Measurements from ENCODE around the gene FAM149A. TPM values are rescaled to one million over a fixed set of nuclear protein-coding genes. Genes with fewer than 3 reads are reported as not detected.
A peak's percentile ranks its signal among the peaks of the same experiment; 100 is the strongest.

The FAM149A gene
- total and polyA plus RNA-seq, 8 donors, result 11.9 to 31.4 (median 20.6) TPM

DNA sequence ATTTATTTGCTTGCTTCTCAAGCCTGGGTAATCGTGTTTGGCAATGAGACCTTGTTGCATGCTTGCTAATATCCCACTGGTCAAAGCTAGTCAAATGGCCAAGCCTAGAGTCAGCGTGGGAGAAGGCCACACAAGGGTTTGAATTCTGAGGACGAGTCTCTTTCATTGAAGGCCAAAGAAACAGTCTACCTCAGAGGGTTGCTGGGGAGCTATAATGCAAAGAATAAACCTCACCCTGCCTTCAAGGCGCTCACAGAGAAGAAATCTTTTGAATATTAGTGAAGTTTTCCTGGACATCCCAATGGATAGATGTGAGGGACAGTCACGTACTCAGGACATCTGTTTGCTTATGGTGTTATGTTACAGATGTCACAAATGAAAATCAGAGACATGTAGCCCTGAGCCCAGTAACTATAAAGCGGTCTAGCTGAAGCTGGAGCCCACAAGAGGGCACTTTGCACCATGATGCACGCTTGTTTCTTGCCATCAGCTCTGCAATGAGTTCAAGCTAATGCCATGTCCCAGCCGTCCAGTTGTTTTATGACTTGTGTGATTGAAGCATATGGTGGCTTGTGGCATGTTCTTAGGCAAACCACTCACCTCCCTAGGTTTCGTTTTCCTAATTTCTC lies 36.6 kb upstream of the FAM149A start:
- H3K9me3 ChIP-seq, result no peaks in the 10 kb centered on the region
- H3K4me1 ChIP-seq, result peaks cover 0 to 16% (median 0%) of the 10 kb centered on the region in 3 donors
- intact Hi-C loops (cut with DNase I), result no loop called here
- H3K27me3 ChIP-seq, result no peaks in the 10 kb centered on the region
- H3K36me3 ChIP-seq, result no peaks in the 10 kb centered on the region
- peak overlapping the region in 3 of 4 donors; percentile 16 to 56 (median 39) for H3K4me3 ChIP-seq
- TF ChIP-seq, protein P1, sequence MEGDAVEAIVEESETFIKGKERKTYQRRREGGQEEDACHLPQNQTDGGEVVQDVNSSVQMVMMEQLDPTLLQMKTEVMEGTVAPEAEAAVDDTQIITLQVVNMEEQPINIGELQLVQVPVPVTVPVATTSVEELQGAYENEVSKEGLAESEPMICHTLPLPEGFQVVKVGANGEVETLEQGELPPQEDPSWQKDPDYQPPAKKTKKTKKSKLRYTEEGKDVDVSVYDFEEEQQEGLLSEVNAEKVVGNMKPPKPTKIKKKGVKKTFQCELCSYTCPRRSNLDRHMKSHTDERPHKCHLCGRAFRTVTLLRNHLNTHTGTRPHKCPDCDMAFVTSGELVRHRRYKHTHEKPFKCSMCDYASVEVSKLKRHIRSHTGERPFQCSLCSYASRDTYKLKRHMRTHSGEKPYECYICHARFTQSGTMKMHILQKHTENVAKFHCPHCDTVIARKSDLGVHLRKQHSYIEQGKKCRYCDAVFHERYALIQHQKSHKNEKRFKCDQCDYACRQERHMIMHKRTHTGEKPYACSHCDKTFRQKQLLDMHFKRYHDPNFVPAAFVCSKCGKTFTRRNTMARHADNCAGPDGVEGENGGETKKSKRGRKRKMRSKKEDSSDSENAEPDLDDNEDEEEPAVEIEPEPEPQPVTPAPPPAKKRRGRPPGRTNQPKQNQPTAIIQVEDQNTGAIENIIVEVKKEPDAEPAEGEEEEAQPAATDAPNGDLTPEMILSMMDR (IDR thresholded peaks at IDR 0.05), result peak in 3 of 4 donors; percentile 18 to 51 (median 40)
- FAIRE-seq (peak; percentile 68), DNase-seq (peak in 5 of 6 donors; percentile 64 to 84 (median 78)), ATAC-seq (peak; percentile 91 to 97 (median 96))
- WGBS, 2 donors, result 26 to 27% methylated on average over 9 of the region's 9 CpGs
- H3K27ac ChIP-seq, result peak overlapping the region; percentile 19 to 83 (median 58)

DNA sequence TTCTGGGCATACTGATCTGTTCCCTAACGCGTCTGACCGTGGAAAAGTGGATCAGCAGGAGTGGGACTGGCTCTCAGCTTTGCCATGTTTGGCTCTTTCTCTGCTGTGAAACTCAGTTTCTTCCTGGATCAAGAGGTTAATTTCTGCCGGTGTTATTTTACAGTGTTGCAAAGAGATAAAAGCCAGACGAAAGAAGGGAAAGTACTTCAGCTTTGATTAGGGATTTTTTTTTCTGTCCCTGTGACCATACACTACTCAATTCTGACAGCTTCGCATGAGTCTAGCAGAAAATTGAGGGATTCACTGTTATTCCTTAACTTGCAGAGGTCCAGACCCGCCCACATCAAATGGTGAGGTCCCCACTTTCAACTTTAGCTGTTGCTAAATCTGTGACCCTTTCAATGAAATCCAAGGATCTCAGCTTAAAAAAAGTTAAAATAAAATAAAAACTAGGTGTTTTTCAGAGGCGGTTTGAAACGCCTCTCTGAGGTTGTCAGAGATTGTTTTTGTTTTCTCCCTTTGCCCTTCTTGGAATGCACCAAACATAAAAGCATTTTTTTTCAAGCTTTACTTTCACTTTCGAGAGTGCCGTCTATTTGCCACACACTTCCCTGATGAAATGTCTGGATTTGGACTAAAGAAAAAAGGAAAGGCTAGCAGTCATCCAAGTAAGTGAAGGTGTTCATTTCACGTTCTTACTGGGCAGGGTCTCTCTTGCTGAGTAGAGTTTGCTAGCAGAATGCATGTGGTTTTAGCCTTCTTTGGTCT lies 35.7 kb upstream of the FAM149A start, which contains the start of gene TLR3:
Gene TLR3 (plus strand): TSS at position 576 of the 768 bp plus-strand sequence. CDS start 7,464 bp downstream, outside the sequence.
- H3K27ac ChIP-seq, result peak within 1 kb of the TSS; percentile 19 to 83 (median 58)
- no peaks in the 10 kb centered on the region for H3K9me3 ChIP-seq
- intact Hi-C loops (cut with DNase I), result no loop called here
- DNase-seq, result no peak
- FAIRE-seq, result peak; percentile 41
- 1% methylated on average over 12 of the region's 12 CpGs for WGBS, 2 donors
- no peaks in the 10 kb centered on the region for H3K27me3 ChIP-seq
- peaks cover 0 to 16% (median 0%) of the 10 kb centered on the region in 3 donors for H3K4me1 ChIP-seq
- no peaks in the 10 kb centered on the region for H3K36me3 ChIP-seq
- ATAC-seq, result peak; percentile 55 to 78 (median 66)
- H3K4me3 ChIP-seq, result peak within 1 kb of the TSS; percentile 16 to 56 (median 34)
- TF ChIP-seq, protein P1 (IDR thresholded peaks at IDR 0.05), result no peak

DNA sequence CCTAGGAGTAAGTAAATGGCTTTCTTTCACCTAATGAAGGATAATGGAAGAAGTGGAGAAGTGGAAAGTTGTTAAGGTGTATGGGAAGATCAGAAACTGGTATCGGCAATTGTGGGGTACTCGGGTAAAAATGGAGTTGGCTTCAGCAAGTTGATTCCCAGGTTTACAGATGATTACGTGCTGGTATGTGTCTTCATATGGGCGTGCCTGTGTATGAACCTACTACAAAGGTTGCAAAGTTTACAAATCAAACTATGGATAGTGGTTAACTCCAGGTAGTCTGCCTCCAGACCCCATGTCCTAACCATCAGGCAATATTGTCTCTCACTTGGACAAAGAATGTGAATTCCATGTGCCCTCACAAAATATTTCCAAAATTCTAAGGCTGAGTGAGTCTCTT lies 34.8 kb upstream of the FAM149A start:
- Histone ChIP-seq H3K4me1 (peaks cover 0 to 16% (median 0%) of the 10 kb centered on the region in 3 donors), H3K27me3 (no peaks in the 10 kb centered on the region), H3K27ac (peak overlapping the region in 1 of 4 donors; percentile 83), H3K36me3 (no peaks in the 10 kb centered on the region), H3K4me3 (peak overlapping the region in 2 of 4 donors; percentile 39 to 56), H3K9me3 (no peaks in the 10 kb centered on the region)
- intact Hi-C loops (cut with DNase I), result loop anchor here in 1 of 3 donors (10.0 kb wide), 1 partner anchor 75 kb away; no protein-coding TSS in a partner anchor
- TF ChIP-seq, protein P1 (IDR thresholded peaks at IDR 0.05), result no peak
- ATAC-seq (peak in 1 of 4 donors; percentile 16), DNase-seq (no peak), FAIRE-seq (no peak)
- WGBS, 2 donors, result 22 to 27% methylated on average over 4 of the region's 4 CpGs

DNA sequence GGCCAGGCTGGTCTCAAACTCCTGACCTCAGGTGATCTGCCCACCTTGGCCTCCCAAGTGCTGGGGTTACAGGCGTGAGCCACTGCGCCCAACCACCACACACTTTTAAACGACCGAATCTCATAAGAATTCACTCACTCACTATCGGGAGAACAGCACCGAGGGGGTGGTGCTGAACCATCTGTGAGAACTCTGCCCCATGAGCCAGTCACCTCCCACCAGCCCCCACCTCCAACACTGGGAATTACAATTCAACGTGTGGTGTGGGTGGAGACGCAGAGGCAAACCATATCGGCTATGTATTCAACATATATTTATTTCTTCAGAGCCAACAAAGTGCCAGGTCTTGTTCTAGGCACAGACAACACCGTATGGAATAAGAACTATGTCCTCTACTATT lies 32.0 kb upstream of the FAM149A start:
- H3K27ac ChIP-seq, result no peak overlapping the region
- no peak overlapping the region for H3K4me3 ChIP-seq
- intact Hi-C loops (cut with DNase I), result loop anchor here in 1 of 3 donors (10.0 kb wide), 1 partner anchor 72 kb away; no protein-coding TSS in a partner anchor
- TF ChIP-seq, protein P1 (IDR thresholded peaks at IDR 0.05), result no peak
- H3K27me3 ChIP-seq, result no peaks in the 10 kb centered on the region
- no peaks in the 10 kb centered on the region for H3K9me3 ChIP-seq
- no peaks in the 10 kb centered on the region for H3K36me3 ChIP-seq
- FAIRE-seq (no peak), ATAC-seq (no peak), DNase-seq (no peak)
- peaks cover 0 to 16% (median 0%) of the 10 kb centered on the region in 3 donors for H3K4me1 ChIP-seq
- WGBS, 2 donors, result 91 to 93% methylated on average over 10 of the region's 10 CpGs
